IPS-18c (cell line): ENCODE measurements around the gene M6PR.

Source experiments
- H3K4me3 ChIP-seq: 2 replicates; pipeline ENCODE4 v1.7.0; 2013; ENCODE audit warnings: low read depth, mild to moderate bottlenecking, low read length, moderate library complexity; ENCODE audit not compliant: insufficient read depth
- H3K9me3 ChIP-seq: one replicate; pipeline ENCODE4 v1.6.1; 2013; ENCODE audit warnings: mild to moderate bottlenecking, low read length, moderate library complexity; ENCODE audit not compliant: control insufficient read depth, insufficient read depth

The M6PR gene

DNA sequence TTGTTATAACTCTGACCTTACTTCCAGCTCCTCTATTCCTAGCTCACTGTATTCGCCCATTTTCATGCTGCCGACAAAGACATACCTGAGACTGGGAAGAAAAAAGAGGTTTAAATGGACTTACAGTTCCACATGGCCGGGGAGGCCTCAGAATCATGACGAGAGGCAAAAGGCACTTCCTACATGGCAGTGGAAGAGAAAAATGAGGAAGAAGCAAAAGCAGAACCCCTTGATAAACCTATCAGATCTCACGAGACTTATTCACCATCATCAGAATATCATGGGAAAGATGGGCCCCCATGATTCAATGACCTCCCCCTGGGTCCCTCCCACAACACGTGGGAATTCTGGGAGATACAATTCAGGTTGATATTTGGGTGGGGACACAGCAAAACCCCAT is 49.6 kb downstream of the M6PR start:
- no peak overlapping the region for H3K4me3 ChIP-seq
- peaks cover 3% of the 10 kb centered on the region for H3K9me3 ChIP-seq

DNA sequence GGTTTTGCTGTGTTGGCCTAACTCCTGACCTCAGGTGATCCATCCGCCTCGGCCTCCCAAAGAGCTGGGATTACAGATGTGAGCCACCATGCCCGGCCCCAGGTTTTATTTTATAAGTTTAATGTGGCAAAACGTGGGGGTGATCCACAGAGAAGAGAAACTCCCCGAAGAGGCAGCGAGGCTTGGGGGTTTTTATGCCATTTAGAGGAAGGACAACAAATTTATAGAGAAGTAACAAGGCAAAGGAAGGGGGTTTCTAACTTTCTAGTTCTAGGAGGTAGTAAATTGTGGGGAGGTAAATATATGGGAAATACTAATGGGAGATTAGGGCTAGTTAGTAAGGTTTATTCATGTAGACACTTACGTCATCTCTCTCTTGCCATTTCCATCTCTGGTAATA is 52.4 kb downstream of the M6PR start:
- Histone ChIP-seq H3K9me3 (no peaks in the 10 kb centered on the region), H3K4me3 (no peak overlapping the region)

DNA sequence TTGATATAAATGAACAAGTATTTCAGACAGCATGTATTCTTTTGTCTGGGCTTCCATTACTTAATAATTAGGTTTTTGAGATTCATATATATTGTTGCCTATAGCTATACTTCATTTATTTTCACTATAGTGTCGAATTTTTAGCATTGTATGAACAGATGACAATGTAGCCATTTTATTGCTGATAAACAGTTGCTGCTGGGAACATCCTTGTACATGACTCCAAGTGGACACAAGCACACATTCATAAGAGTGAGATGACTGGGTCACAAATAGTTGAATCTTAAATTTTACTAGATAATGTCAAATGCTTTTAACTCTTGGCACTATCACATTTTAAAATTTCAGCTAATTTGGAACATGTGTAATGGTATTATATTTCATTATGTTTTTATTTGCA is 54.5 kb downstream of the M6PR start:
- Histone ChIP-seq H3K9me3 (no peaks in the 10 kb centered on the region), H3K4me3 (no peak overlapping the region)

GRCh38 chr12:8894378-8894777 is 55.1 kb downstream of the M6PR start:
- no peaks in the 10 kb centered on the region for H3K9me3 ChIP-seq

DNA sequence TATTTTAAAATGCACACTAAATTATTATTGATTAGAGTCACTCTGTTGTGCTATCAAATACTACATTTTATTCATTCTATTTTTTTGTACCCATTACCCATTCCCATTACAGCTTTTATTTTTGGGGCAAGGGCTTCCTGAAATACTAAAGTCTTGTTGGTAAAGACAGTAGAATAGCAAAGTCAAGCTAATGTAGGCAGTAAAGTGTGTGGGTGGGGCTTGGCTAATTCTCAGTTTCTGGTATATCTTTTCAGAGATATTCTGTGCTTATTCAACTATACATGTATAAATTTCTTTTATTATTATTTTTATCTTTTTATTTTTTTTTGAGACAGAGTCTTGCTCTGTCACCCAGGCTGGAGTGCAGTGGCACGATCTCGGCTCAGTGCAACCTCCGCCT is 57.5 kb downstream of the M6PR start:
- H3K9me3 ChIP-seq, result no peaks in the 10 kb centered on the region
- H3K4me3 ChIP-seq, result no peak overlapping the region

More at GRCh38 chr12:8894378-8894777, 55.1 kb downstream of the M6PR start:
- H3K4me3 ChIP-seq, result no peak overlapping the region
